Stimulated activated CD4-positive, alpha-beta T cell treated with anti-CD3 and anti-CD28 coated beads, TNF-alpha, amount 100 ng/mL, for 1 hour (primary cell): Measurements from ENCODE around the gene MRPL54.
"Not testable (repeated sequence)": the region's sequence is repeated elsewhere in the genome, so short reads cannot be mapped to it uniquely, and the experiment has no call there.

ENCODE experiments used
- DNase-seq, 3 donors: peaks; one replicate each; pipeline ENCODE4 v3.0.0-alpha.2; 2020; ENCODE audit warnings: low read depth in 3 of 3, low spot score in 1 of 3

Gene MRPL54

GRCh38 chr19:3808420-3809143 lies 46.1 kb downstream of the MRPL54 start:
- no peak for DNase-seq

GRCh38 chr19:3809881-3810707 lies 47.6 kb downstream of the MRPL54 start:
- no peak for DNase-seq

GRCh38 chr19:3810708-3811355 lies 48.4 kb downstream of the MRPL54 start:
- DNase-seq, result no peak

- DNase-seq, result no peak
These were observed 51.3 kb downstream of the MRPL54 start for GRCh38 chr19:3813473-3814392.

- no peak for DNase-seq
These were observed 52.2 kb downstream of the MRPL54 start for GRCh38 chr19:3814648-3815047.

GRCh38 chr19:3816148-3816547 lies 53.7 kb downstream of the MRPL54 start:
- DNase-seq, result not testable (repeated sequence)

GRCh38 chr19:3816566-3817218 lies 54.2 kb downstream of the MRPL54 start:
- no peak for DNase-seq
